Keratinocyte (primary cell): Measurements from ENCODE around the gene PDK2.

Experiments used
- EZH2 ChIP-seq: IDR thresholded peaks from one replicate; pipeline ENCODE4 v1.6.1; 2012; ENCODE audit warnings: inconsistent platforms, mild to moderate bottlenecking, low read length, moderate library complexity
- TF ChIP-seq, protein P1 (sequence below), 3 experiments: IDR thresholded peaks in 1 of 3; conservative IDR thresholded peaks in 1 of 3; optimal IDR thresholded peaks in 1 of 3; 2 replicates in 2 of 3; 3 replicates in 1 of 3; pipeline versions ENCODE3 to v1.5.1; 2011; ENCODE audit warnings: low read length in 3 of 3, mild to moderate bottlenecking in 3 of 3, moderate library complexity in 2 of 3, control low read depth in 1 of 3, inconsistent platforms in 1 of 3; ENCODE audit not compliant: insufficient read depth in 2 of 3; ENCODE audit errors: extremely low read depth in 1 of 3

DNA sequence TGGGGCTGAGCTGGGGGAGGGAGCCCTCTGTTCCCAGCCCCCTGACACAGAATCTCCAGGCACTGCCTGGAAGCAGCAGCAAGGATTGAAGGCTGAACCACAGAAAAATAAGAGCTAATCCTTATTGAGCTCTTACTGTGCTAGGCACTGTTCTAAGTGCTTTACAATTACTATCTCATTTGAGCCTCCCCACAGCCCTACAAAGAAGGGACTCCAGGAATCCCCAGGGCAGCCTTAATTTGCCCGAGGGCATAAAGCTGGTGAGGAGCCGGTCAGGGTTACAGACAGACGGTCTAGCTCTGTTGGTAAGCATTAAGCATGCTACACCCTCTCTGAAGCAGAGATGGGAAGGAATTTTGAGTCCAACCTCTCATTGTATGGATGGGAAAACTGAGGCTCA is 27.8 kb downstream of the PDK2 start:
- no peak for TF ChIP-seq EZH2
- TF ChIP-seq, protein P1, sequence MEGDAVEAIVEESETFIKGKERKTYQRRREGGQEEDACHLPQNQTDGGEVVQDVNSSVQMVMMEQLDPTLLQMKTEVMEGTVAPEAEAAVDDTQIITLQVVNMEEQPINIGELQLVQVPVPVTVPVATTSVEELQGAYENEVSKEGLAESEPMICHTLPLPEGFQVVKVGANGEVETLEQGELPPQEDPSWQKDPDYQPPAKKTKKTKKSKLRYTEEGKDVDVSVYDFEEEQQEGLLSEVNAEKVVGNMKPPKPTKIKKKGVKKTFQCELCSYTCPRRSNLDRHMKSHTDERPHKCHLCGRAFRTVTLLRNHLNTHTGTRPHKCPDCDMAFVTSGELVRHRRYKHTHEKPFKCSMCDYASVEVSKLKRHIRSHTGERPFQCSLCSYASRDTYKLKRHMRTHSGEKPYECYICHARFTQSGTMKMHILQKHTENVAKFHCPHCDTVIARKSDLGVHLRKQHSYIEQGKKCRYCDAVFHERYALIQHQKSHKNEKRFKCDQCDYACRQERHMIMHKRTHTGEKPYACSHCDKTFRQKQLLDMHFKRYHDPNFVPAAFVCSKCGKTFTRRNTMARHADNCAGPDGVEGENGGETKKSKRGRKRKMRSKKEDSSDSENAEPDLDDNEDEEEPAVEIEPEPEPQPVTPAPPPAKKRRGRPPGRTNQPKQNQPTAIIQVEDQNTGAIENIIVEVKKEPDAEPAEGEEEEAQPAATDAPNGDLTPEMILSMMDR (optimal IDR thresholded peaks at IDR 0.05 in 1 of 3, IDR thresholded peaks at IDR 0.05 in 1 of 3, conservative IDR thresholded peaks at IDR 0.05 in 1 of 3; ENCODE audit: extremely low read depth in 1 of 3, insufficient read depth in 2 of 3, low read length in 3 of 3), result no peak
